Choroid plexus epithelial cell (primary cell): ENCODE results near the gene PHRF1.
A peak's percentile ranks its signal among the peaks of the same experiment; 100 is the strongest.

ENCODE experiments used
- DNase-seq: peaks from one replicate; pipeline ENCODE4 v3.0.0-alpha.2; 2010; ENCODE audit warnings: low read depth
- H3K4me3 ChIP-seq: 2 replicates; pipeline ENCODE4 v1.5.1; 2011; ENCODE audit warnings: low read depth, mild to moderate bottlenecking, control low read depth, low read length, moderate library complexity
- CTCF ChIP-seq: conservative IDR thresholded peaks from 2 replicates; pipeline ENCODE4 v1.5.1; 2011; ENCODE audit warnings: low read depth, mild to moderate bottlenecking, control low read depth, inconsistent platforms, low read length, moderate library complexity

Gene PHRF1

DNA sequence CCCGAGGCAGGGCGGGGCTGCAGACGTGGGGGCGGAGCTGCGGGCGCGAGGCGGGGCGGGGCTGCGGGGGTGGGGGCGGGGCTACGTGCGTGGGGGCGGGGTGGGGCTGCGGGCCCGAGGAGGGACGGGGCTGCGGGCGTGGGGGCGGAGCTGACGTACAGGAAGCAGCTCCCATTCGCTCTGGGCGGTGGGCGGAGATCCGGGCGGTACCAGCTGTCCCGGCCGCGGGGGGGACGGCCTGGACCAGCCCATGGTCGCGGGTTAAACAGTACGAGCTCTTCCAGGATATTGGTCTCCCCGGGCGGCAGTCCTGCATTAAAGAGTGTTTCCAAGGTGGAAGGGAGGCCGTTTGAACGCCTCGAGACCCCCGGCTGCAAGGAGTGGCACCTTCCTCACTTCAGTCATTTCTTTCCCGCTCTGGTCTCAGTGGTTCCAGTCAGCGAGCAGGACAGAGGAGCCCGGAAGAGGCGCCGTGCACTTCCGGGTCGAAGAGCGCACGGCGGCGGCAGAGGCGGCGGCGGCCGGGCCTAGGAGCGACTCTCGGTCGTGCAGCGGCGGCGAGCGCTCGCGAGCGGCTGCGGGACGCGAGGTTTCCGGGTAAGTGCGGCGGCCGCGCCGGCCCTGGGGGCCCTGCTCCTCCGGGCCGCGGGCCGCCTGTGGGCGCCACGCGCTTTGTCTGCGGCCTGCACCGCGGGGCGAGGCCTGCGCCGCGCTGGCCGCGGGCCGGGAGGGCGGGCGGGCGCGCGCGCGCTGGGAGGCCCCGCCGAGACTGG, at the start of gene PHRF1:
TSS of gene PHRF1 (plus strand) at position 475 of the 773 bp plus-strand sequence. CDS start 5,043 bp downstream, outside the sequence.
- no peak for TF ChIP-seq CTCF
- peak within 1 kb of the TSS; percentile 93 for H3K4me3 ChIP-seq
- DNase-seq = peak; percentile 97

- no peak for DNase-seq
- no peak for TF ChIP-seq CTCF
- no peak overlapping the region for H3K4me3 ChIP-seq
Observed at GRCh38 chr11:528166-528814, 48.0 kb upstream of the PHRF1 start.

GRCh38 chr11:528815-529727, 47.2 kb upstream of the PHRF1 start:
- no peak for TF ChIP-seq CTCF
- DNase-seq = no peak
- no peak overlapping the region for H3K4me3 ChIP-seq

- DNase-seq = no peak
- no peak overlapping the region for H3K4me3 ChIP-seq
- TF ChIP-seq CTCF = no peak
Observed at GRCh38 chr11:529728-530411, 46.4 kb upstream of the PHRF1 start.

- H3K4me3 ChIP-seq = no peak overlapping the region
- TF ChIP-seq CTCF = no peak
- no peak for DNase-seq
Observed at GRCh38 chr11:530960-531831, 45.1 kb upstream of the PHRF1 start.
